Neuronal stem cell (in vitro differentiated cells): Measurements from ENCODE around the gene ARL6IP5.

ENCODE experiments used
- DNase-seq: peaks from one replicate; pipeline ENCODE4 v3.0.0-alpha.2; 2013; ENCODE audit warnings: low spot score
- H2AFZ ChIP-seq: one replicate; pipeline ENCODE4 v1.6.1; 2013; ENCODE audit warnings: mild to moderate bottlenecking, low read length, inconsistent platforms
- H2AK5ac ChIP-seq: 2 replicates; pipeline ENCODE4 v1.6.1; 2013; ENCODE audit warnings: low read depth, mild to moderate bottlenecking, inconsistent platforms, low read length, moderate library complexity, mixed read lengths
- H2BK120ac ChIP-seq: 2 replicates; pipeline ENCODE4 v1.6.1; 2013; ENCODE audit warnings: low read depth, mild to moderate bottlenecking, inconsistent platforms, low read length, moderate library complexity, mixed read lengths
- H2BK12ac ChIP-seq: one replicate; pipeline ENCODE4 v1.6.1; 2013; ENCODE audit warnings: low read length, inconsistent platforms
- H2BK15ac ChIP-seq: 2 replicates; pipeline ENCODE4 v1.6.1; 2013; ENCODE audit warnings: mild to moderate bottlenecking, low read length, inconsistent platforms, mixed read lengths
- H2BK5ac ChIP-seq: one replicate; pipeline ENCODE4 v1.6.1; 2013; ENCODE audit warnings: inconsistent platforms, mild to moderate bottlenecking, low read length, moderate library complexity
- H3K14ac ChIP-seq: one replicate; pipeline ENCODE4 v1.6.1; 2013; ENCODE audit warnings: low read length, inconsistent platforms
- H3K18ac ChIP-seq: 2 replicates; pipeline ENCODE4 v1.6.1; 2013; ENCODE audit warnings: low read length, inconsistent platforms
- H3K23ac ChIP-seq: 2 replicates; pipeline ENCODE4 v1.6.1; 2013; ENCODE audit warnings: low read depth, mild to moderate bottlenecking, mixed read lengths, low read length, inconsistent platforms; ENCODE audit not compliant: poor library complexity
- H3K27ac ChIP-seq: replicated peaks from 3 replicates; pipeline ENCODE4 v1.5.1; 2013; ENCODE audit warnings: low read length, inconsistent platforms
- H3K27me3 ChIP-seq, 3 experiments: 2 replicates each; pipeline ENCODE4 v1.6.1; 2013; ENCODE audit warnings: low read length in 3 of 3, mild to moderate bottlenecking in 2 of 3, inconsistent platforms in 1 of 3, low read depth in 1 of 3, mixed read lengths in 1 of 3, moderate library complexity in 1 of 3; ENCODE audit not compliant: control insufficient read depth in 3 of 3, insufficient read depth in 3 of 3
- H3K36me3 ChIP-seq, 2 donors: replicated peaks in 1 of 2; 2 replicates each; pipeline ENCODE4 v1.6.1; 2013; ENCODE audit warnings: low read length in 2 of 2; ENCODE audit not compliant: control insufficient read depth in 2 of 2, insufficient read depth in 2 of 2
- H3K4ac ChIP-seq: 2 replicates; pipeline ENCODE4 v1.6.1; 2013; ENCODE audit warnings: inconsistent platforms, mild to moderate bottlenecking, low read length, moderate library complexity
- H3K4me1 ChIP-seq, 2 donors: 1 replicate in 1 of 2; 2 replicates in 1 of 2; pipeline ENCODE4 v1.6.1; 2013; ENCODE audit warnings: low read length in 2 of 2, low read depth in 1 of 2; ENCODE audit not compliant: control insufficient read depth in 2 of 2, insufficient read depth in 1 of 2
- H3K4me2 ChIP-seq: one replicate; pipeline ENCODE4 v1.6.1; 2013; ENCODE audit warnings: mild to moderate bottlenecking, low read length, inconsistent platforms; ENCODE audit not compliant: insufficient read depth, poor library complexity, severe bottlenecking
- H3K4me3 ChIP-seq, 2 donors: 2 replicates each; pipeline ENCODE4 v1.5.1; 2013; ENCODE audit warnings: low read length in 2 of 2, mild to moderate bottlenecking in 2 of 2, inconsistent platforms in 1 of 2, moderate library complexity in 1 of 2
- H3K79me1 ChIP-seq: one replicate; pipeline ENCODE4 v1.6.1; 2013; ENCODE audit warnings: low read depth, mild to moderate bottlenecking, inconsistent platforms, low read length, moderate library complexity
- H3K9ac ChIP-seq: one replicate; pipeline ENCODE4 v1.6.1; 2013; ENCODE audit warnings: mild to moderate bottlenecking, low read depth, low read length, inconsistent platforms; ENCODE audit not compliant: poor library complexity
- H3K9me3 ChIP-seq, 2 donors: replicated peaks in 1 of 2; 2 replicates each; pipeline versions ENCODE3 to v1.6.1; 2013; ENCODE audit warnings: low read length in 2 of 2, mild to moderate bottlenecking in 2 of 2, inconsistent platforms in 1 of 2, low read depth in 1 of 2, mixed read lengths in 1 of 2, moderate library complexity in 1 of 2; ENCODE audit not compliant: control insufficient read depth in 2 of 2, insufficient read depth in 1 of 2
- H4K8ac ChIP-seq: one replicate; pipeline ENCODE4 v1.6.1; 2013; ENCODE audit warnings: low read depth, mild to moderate bottlenecking, inconsistent platforms, low read length, moderate library complexity
- H4K91ac ChIP-seq: one replicate; pipeline ENCODE4 v1.6.1; 2013; ENCODE audit warnings: low read length, low read depth, mild to moderate bottlenecking, inconsistent platforms; ENCODE audit not compliant: poor library complexity
- WGBS, 2 donors: extraction: QIAGEN DNeasy Blood & Tissue Kit; methylation state at CpG; one replicate each; pipeline ENCODE4 v1.1.7; 2013; ENCODE audit warnings: missing lambda C conversion rate in 2 of 2, mixed read lengths in 1 of 2; ENCODE audit not compliant: insufficient read length in 2 of 2, insufficient replicate concordance in 1 of 2; ENCODE audit errors: extremely low coverage in 2 of 2; 5-methylcytosine and 5-hydroxymethylcytosine counted together

Gene ARL6IP5

GRCh38 chr3:69079269-69080159 is 5.2 kb upstream of the ARL6IP5 start:
- peak overlapping the region; percentile 73 for H2BK120ac ChIP-seq
- no CpG with 5 or more reads among the region's 29 CpGs for WGBS, 2 donors
- H4K8ac ChIP-seq = no peak overlapping the region
- H3K79me1 ChIP-seq = peaks cover 4% of the 10 kb centered on the region
- peaks cover 4 to 21% of the 10 kb centered on the region in 2 donors for H3K4me1 ChIP-seq
- no peak overlapping the region for H2AK5ac ChIP-seq
- no peak overlapping the region for H3K23ac ChIP-seq
- no peak overlapping the region for H2BK5ac ChIP-seq
- H3K4me2 ChIP-seq = peak overlapping the region; percentile 59
- no peaks in the 10 kb centered on the region for H3K9me3 ChIP-seq
- no peak for DNase-seq
- H3K4ac ChIP-seq = no peak overlapping the region
- peaks cover 0 to 38% of the 10 kb centered on the region in 2 donors for H3K36me3 ChIP-seq
- H3K9ac ChIP-seq = peak overlapping the region; percentile 65
- H3K27ac ChIP-seq = no peak overlapping the region
- H3K14ac ChIP-seq = no peak overlapping the region
- no peaks in the 10 kb centered on the region for H3K27me3 ChIP-seq
- H2BK12ac ChIP-seq = no peak overlapping the region
- peak overlapping the region; percentile 73 for H3K18ac ChIP-seq
- no peak overlapping the region for H2BK15ac ChIP-seq
- peak overlapping the region; percentile 87 to 89 for H3K4me3 ChIP-seq
- no peak overlapping the region for H4K91ac ChIP-seq
- peak overlapping the region; percentile 85 for H2AFZ ChIP-seq

- Histone ChIP-seq H3K18ac (peak within 1 kb of the TSS; percentile 73), H4K91ac (no peak within 1 kb of the TSS), H3K79me1 (peaks cover 4% of the 10 kb centered on the region), H3K9me3 (no peaks in the 10 kb centered on the region), H3K27ac (no peak within 1 kb of the TSS), H3K4me3 (peak within 1 kb of the TSS; percentile 87 to 89), H2BK12ac (no peak within 1 kb of the TSS), H3K4me2 (peak within 1 kb of the TSS; percentile 59), H2AK5ac (no peak within 1 kb of the TSS), H4K8ac (no peak within 1 kb of the TSS), H3K23ac (peak within 1 kb of the TSS; percentile 96), H2BK120ac (peak within 1 kb of the TSS; percentile 73), H3K36me3 (peaks cover 0 to 29% of the 10 kb centered on the region in 2 donors), H3K4ac (no peak within 1 kb of the TSS), H3K14ac (no peak within 1 kb of the TSS), H2BK15ac (no peak within 1 kb of the TSS), H3K27me3 (no peaks in the 10 kb centered on the region), H2BK5ac (no peak within 1 kb of the TSS), H2AFZ (peak within 1 kb of the TSS; percentile 85), H3K9ac (peak within 1 kb of the TSS; percentile 65), H3K4me1 (peaks cover 5 to 21% of the 10 kb centered on the region in 2 donors)
- no CpG with 5 or more reads among the region's 37 CpGs for WGBS, 2 donors
- DNase-seq = peak; percentile 77
Observed at GRCh38 chr3:69080233-69080920, 4.4 kb upstream of the ARL6IP5 start, which contains the start of gene UBA3. Gene UBA3, minus strand, starts transcription at chr3:69080365. Its CDS starts 12 bp downstream, at chr3:69080353.

GRCh38 chr3:69081583-69082262 is 3.0 kb upstream of the ARL6IP5 start:
- no CpG with 5 or more reads among the region's 5 CpGs for WGBS, 2 donors
- H3K14ac ChIP-seq = no peak overlapping the region
- no peaks in the 10 kb centered on the region for H3K27me3 ChIP-seq
- H3K4ac ChIP-seq = no peak overlapping the region
- no peak overlapping the region for H3K9ac ChIP-seq
- H3K79me1 ChIP-seq = peaks cover 4% of the 10 kb centered on the region
- H3K18ac ChIP-seq = no peak overlapping the region
- H2BK15ac ChIP-seq = no peak overlapping the region
- no peak overlapping the region for H2BK120ac ChIP-seq
- no peak overlapping the region for H2BK12ac ChIP-seq
- H3K4me3 ChIP-seq = no peak overlapping the region
- H3K23ac ChIP-seq = no peak overlapping the region
- no peak for DNase-seq
- H4K91ac ChIP-seq = no peak overlapping the region
- H3K36me3 ChIP-seq = peaks cover 0 to 16% of the 10 kb centered on the region in 2 donors
- no peak overlapping the region for H3K4me2 ChIP-seq
- H3K4me1 ChIP-seq = peaks cover 14 to 29% of the 10 kb centered on the region in 2 donors
- no peak overlapping the region for H3K27ac ChIP-seq
- H3K9me3 ChIP-seq = no peaks in the 10 kb centered on the region
- no peak overlapping the region for H2AK5ac ChIP-seq
- no peak overlapping the region for H4K8ac ChIP-seq
- no peak overlapping the region for H2AFZ ChIP-seq
- no peak overlapping the region for H2BK5ac ChIP-seq
